Neural progenitor cell (in vitro differentiated cells): ENCODE results near the gene UBE3D.

ENCODE experiments used
- CTCF ChIP-seq: fragments of 200-600 bp; sonication (generic); IDR thresholded peaks from 2 replicates; pipeline ENCODE4 v1.5.1; 2017; ENCODE audit warnings: antibody characterized with exemption, mild to moderate bottlenecking
- EZH2 ChIP-seq: fragments of 200-600 bp; sonication (generic); IDR thresholded peaks from 2 replicates; pipeline ENCODE4 v1.6.1; 2017; ENCODE audit warnings: antibody characterized with exemption, mild to moderate bottlenecking, moderate library complexity
- EZH2phosphoT487 ChIP-seq: fragments of 200-600 bp; sonication (generic); IDR thresholded peaks from 2 replicates; pipeline ENCODE4 v1.6.1; 2017; ENCODE audit warnings: antibody characterized with exemption

GRCh38 chr6:82865461-82865860, 200.2 kb downstream of the UBE3D start:
- TF ChIP-seq CTCF = no peak
- TF ChIP-seq EZH2 = no peak
- no peak for TF ChIP-seq EZH2phosphoT487
